ENCODE measurements around the gene ZNF655. TPM values are rescaled to one million over a fixed set of nuclear protein-coding genes. Genes with fewer than 3 reads are reported as not detected.
"Not testable (repeated sequence)": the region's sequence is repeated elsewhere in the genome, so short reads cannot be mapped to it uniquely, and the experiment has no call there.

Gene ZNF655
- 10 to 100 TPM; 25.1 to 51.8 (median 40.9) TPM for polyA plus RNA-seq

GRCh38 chr7:99558306-99559174 lies at the start of gene ZNF655:
Gene ZNF655 (plus strand): TSS chr7:99558642. CDS start chr7:99560560, 1,918 bp downstream.
- peak within 1 kb of the TSS; percentile 76 for H3K27ac ChIP-seq (ENCODE audit: low read depth, low read length)
- 0 to 1% (median 0%) methylated on average over 66 to 73 of the region's 73 CpGs for WGBS, 3 donors

GRCh38 chr7:99514050-99514449 lies 44.4 kb upstream of the ZNF655 start:
- H3K27ac ChIP-seq (ENCODE audit: low read depth, low read length): no peak overlapping the region
- 90 to 97% (median 97%) methylated on average over 1 of the region's 1 CpG for WGBS, 3 donors

- H3K27ac ChIP-seq (ENCODE audit: low read depth, low read length): no peak overlapping the region
- 88 to 96% (median 94%) methylated on average over 3 of the region's 3 CpGs for WGBS, 3 donors
Measured at GRCh38 chr7:99521399-99521798, 37.0 kb upstream of the ZNF655 start.

- WGBS, 3 donors: 94 to 97% (median 96%) methylated on average over 21 of the region's 21 CpGs
- no peak overlapping the region for H3K27ac ChIP-seq (ENCODE audit: low read depth, low read length)
Measured at GRCh38 chr7:99525713-99526440, 32.6 kb upstream of the ZNF655 start.

- 98% methylated on average over 12 of the region's 12 CpGs for WGBS, 3 donors
- no peak overlapping the region for H3K27ac ChIP-seq (ENCODE audit: low read depth, low read length)
Measured at GRCh38 chr7:99531354-99531765, 27.1 kb upstream of the ZNF655 start.

GRCh38 chr7:99535667-99536066 lies 22.8 kb upstream of the ZNF655 start:
- no peak overlapping the region for H3K27ac ChIP-seq (ENCODE audit: low read depth, low read length)
- WGBS, 3 donors: 94 to 98% (median 95%) methylated on average over 2 of the region's 2 CpGs

GRCh38 chr7:99539213-99539811 lies 19.1 kb upstream of the ZNF655 start:
- WGBS, 3 donors: 76 to 79% (median 78%) methylated on average over 7 of the region's 7 CpGs
- H3K27ac ChIP-seq (ENCODE audit: low read depth, low read length): no peak overlapping the region

GRCh38 chr7:99540542-99540941 lies 17.9 kb upstream of the ZNF655 start:
- 92 to 94% (median 94%) methylated on average over 5 of the region's 5 CpGs for WGBS, 3 donors
- H3K27ac ChIP-seq (ENCODE audit: low read depth, low read length): no peak overlapping the region

GRCh38 chr7:99541212-99541611 lies 17.2 kb upstream of the ZNF655 start:
- WGBS, 3 donors: 89 to 93% (median 92%) methylated on average over 9 of the region's 9 CpGs
- H3K27ac ChIP-seq (ENCODE audit: low read depth, low read length): no peak overlapping the region

GRCh38 chr7:99543081-99543671 lies 15.3 kb upstream of the ZNF655 start:
- 95 to 98% (median 97%) methylated on average over 33 to 34 of the region's 34 CpGs for WGBS, 3 donors

GRCh38 chr7:99543916-99544315 lies 14.5 kb upstream of the ZNF655 start:
- 93 to 96% (median 94%) methylated on average over 6 of the region's 6 CpGs for WGBS, 3 donors
- no peak overlapping the region for H3K27ac ChIP-seq (ENCODE audit: low read depth, low read length)

More at GRCh38 chr7:99543081-99543671, 15.3 kb upstream of the ZNF655 start:
- no peak overlapping the region for H3K27ac ChIP-seq (ENCODE audit: low read depth, low read length)

- not testable (repeated sequence) for H3K27ac ChIP-seq (ENCODE audit: low read depth, low read length)
- 96 to 99% (median 96%) methylated on average over 5 of the region's 5 CpGs for WGBS, 3 donors
Measured at GRCh38 chr7:99545308-99545707, 13.1 kb upstream of the ZNF655 start.

- H3K27ac ChIP-seq (ENCODE audit: low read depth, low read length): not testable (repeated sequence)
- 100% methylated on average over 1 of the region's 2 CpGs for WGBS, 3 donors
Measured at GRCh38 chr7:99549545-99549944, 8.9 kb upstream of the ZNF655 start.

- H3K27ac ChIP-seq (ENCODE audit: low read depth, low read length): no peak overlapping the region
- 8 to 9% (median 9%) methylated on average over 15 of the region's 15 CpGs for WGBS, 3 donors
Measured at GRCh38 chr7:99551334-99551733, 7.1 kb upstream of the ZNF655 start.

GRCh38 chr7:99551767-99552463 lies 6.5 kb upstream of the ZNF655 start, which contains the start of gene FAM200A:
Gene FAM200A (minus strand): TSS chr7:99552114. CDS start chr7:99548407, 3,707 bp downstream.
- WGBS, 3 donors: 0 to 1% (median 1%) methylated on average over 36 to 37 of the region's 37 CpGs
- no peak within 1 kb of the TSS for H3K27ac ChIP-seq (ENCODE audit: low read depth, low read length)

- WGBS, 3 donors: 91 to 95% (median 94%) methylated on average over 4 of the region's 4 CpGs
- H3K27ac ChIP-seq (ENCODE audit: low read depth, low read length): no peak overlapping the region
Measured at GRCh38 chr7:99553039-99553438, 5.4 kb upstream of the ZNF655 start.

- 71% methylated on average over 2 of the region's 2 CpGs for WGBS, 3 donors
Measured at GRCh38 chr7:99554939-99555338, 3.5 kb upstream of the ZNF655 start.

GRCh38 chr7:99557196-99557607 lies 1.2 kb upstream of the ZNF655 start:
- 71 to 78% (median 75%) methylated on average over 4 of the region's 4 CpGs for WGBS, 3 donors
- no peak overlapping the region for H3K27ac ChIP-seq (ENCODE audit: low read depth, low read length)

More at GRCh38 chr7:99554939-99555338, 3.5 kb upstream of the ZNF655 start:
- H3K27ac ChIP-seq (ENCODE audit: low read depth, low read length): no peak overlapping the region
